GM12865 (cell line): Measurements from ENCODE around the gene SPNS3.

ENCODE experiments used
- DNase-seq: peaks from one replicate; pipeline ENCODE4 v3.0.0; 2010; ENCODE audit warnings: low read depth
- H3K4me3 ChIP-seq: 2 replicates; pipeline ENCODE4 v1.5.1; 2011; ENCODE audit warnings: mild to moderate bottlenecking, low read depth, low read length, control low read depth
- CTCF ChIP-seq: IDR thresholded peaks from 2 replicates; pipeline ENCODE4 v1.5.1; 2011; ENCODE audit warnings: low read length, control low read depth, low read depth, inconsistent platforms; ENCODE audit not compliant: insufficient read depth; ENCODE audit errors: missing control alignments

The SPNS3 gene

GRCh38 chr17:4409659-4410058, 24.1 kb upstream of the SPNS3 start:
- DNase-seq, result no peak
- TF ChIP-seq CTCF, result no peak
- no peak overlapping the region for H3K4me3 ChIP-seq

DNA sequence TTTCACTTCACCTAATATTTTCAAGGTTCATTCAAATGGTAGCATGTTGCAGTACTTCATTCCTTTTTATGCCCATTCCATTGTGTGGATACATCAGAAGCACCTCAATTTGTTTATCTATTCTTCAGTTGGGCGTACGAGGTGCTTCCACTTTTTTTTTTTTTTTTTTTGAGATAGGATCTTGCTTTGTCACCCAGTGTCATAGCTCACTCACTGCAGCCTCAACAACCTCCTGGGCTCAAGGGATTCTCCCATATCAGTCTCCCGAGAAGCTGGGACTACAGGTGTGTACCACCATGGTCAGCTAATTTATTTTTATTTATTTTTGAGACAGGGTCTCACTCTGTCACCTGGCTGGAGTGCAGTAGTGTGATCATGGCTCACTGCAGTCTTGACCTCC, 22.5 kb upstream of the SPNS3 start:
- no peak overlapping the region for H3K4me3 ChIP-seq
- TF ChIP-seq CTCF, result no peak
- no peak for DNase-seq

- peak; percentile 96 for DNase-seq
- no peak overlapping the region for H3K4me3 ChIP-seq
- TF ChIP-seq CTCF, result peak; percentile 91
These were observed 20.6 kb upstream of the SPNS3 start for GRCh38 chr17:4412933-4413831.

GRCh38 chr17:4417129-4417667, 16.5 kb upstream of the SPNS3 start:
- TF ChIP-seq CTCF, result no peak
- H3K4me3 ChIP-seq, result no peak overlapping the region
- no peak for DNase-seq

- peak; percentile 87 for TF ChIP-seq CTCF
- peak; percentile 88 for DNase-seq
- no peak overlapping the region for H3K4me3 ChIP-seq
These were observed 13.0 kb upstream of the SPNS3 start for GRCh38 chr17:4420692-4421131.

DNA sequence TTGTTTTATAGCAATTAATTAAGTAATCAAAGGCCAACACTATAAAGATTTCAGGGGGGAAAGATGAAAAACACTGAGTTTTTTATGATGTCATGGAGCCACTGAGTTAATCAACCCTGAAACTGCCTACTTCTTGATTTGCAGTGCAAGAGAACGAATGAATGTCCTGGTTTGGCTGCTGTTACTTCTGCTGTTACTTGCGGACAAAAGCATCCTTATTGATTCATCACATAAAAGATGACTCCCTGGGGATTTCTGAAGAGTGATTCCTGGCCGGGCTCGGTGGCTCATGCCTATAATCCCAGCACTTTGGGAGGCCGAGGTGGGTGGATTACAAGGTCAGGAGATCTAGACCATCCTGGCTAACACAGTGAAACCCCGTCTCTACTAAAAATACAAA, 10.9 kb upstream of the SPNS3 start:
- no peak overlapping the region for H3K4me3 ChIP-seq
- TF ChIP-seq CTCF, result no peak
- no peak for DNase-seq
